IMR-90 (cell line): ENCODE data around the gene ACTA1. TPM values are rescaled to one million over a fixed set of nuclear protein-coding genes. Genes with fewer than 3 reads are reported as not detected.

Experiments used
- ATAC-seq: fragments of 200-7000 bp; cut with Tn5 transposase; 2 replicates; pipeline ENCODE4 v1.9.1; 2020; ENCODE audit warnings: low read depth, mild to moderate bottlenecking, moderate library complexity
- BruUV-seq: library from RNA; stranded (reverse); fragments of 400-500 nt; replicated peaks from 2 replicates; lab custom pipeline; 2021; lab: Mats Ljungman, UMichigan
- CTCF ChIA-PET: fragments of 300-600 bp; formaldehyde crosslinking; extraction: SDS; loops from one replicate; lab custom pipeline; 2021; ENCODE audit warnings: antibody characterized with exemption; lab: Yijun Ruan, JAX
- POLR2A ChIA-PET: fragments of 300-600 bp; sonication (Branson Sonifier 250); formaldehyde crosslinking; loops from one replicate; lab custom pipeline; 2022; ENCODE audit warnings: antibody characterized with exemption; ENCODE audit not compliant: unreplicated experiment; lab: Charles Lee
- DNase-seq: peaks from one replicate; pipeline ENCODE4 v3.0.0; 2013
- H2AFZ ChIP-seq: replicated peaks from 2 replicates; pipeline ENCODE3; 2013; ENCODE audit warnings: low read length, mild to moderate bottlenecking; ENCODE audit not compliant: poor library complexity
- H2AK5ac ChIP-seq: 2 replicates; pipeline ENCODE4 v1.6.1; 2013; ENCODE audit warnings: low read depth, low read length, inconsistent platforms
- H2AK9ac ChIP-seq: replicated peaks from 2 replicates; pipeline ENCODE3; 2013; ENCODE audit warnings: mild to moderate bottlenecking, low read depth, low read length, moderate library complexity; ENCODE audit not compliant: poor library complexity
- H2BK120ac ChIP-seq: 2 replicates; pipeline ENCODE4 v1.6.1; 2013; ENCODE audit warnings: low read depth, low read length, inconsistent platforms
- H2BK15ac ChIP-seq: 3 replicates; pipeline ENCODE4 v1.6.1; 2013; ENCODE audit warnings: low read depth, low read length, inconsistent platforms
- H2BK20ac ChIP-seq: 2 replicates; pipeline ENCODE4 v1.6.1; 2013; ENCODE audit warnings: low read depth, mild to moderate bottlenecking, inconsistent platforms, low read length, moderate library complexity
- H2BK5ac ChIP-seq: 2 replicates; pipeline ENCODE4 v1.6.1; 2013; ENCODE audit warnings: mild to moderate bottlenecking, low read depth, low read length, inconsistent platforms; ENCODE audit not compliant: poor library complexity, severe bottlenecking
- H3K14ac ChIP-seq: replicated peaks from 2 replicates; pipeline ENCODE4 v1.6.1; 2013; ENCODE audit warnings: low read depth, low read length, inconsistent platforms
- H3K18ac ChIP-seq: 2 replicates; pipeline ENCODE4 v1.6.1; 2013; ENCODE audit warnings: low read depth, low read length, control low read depth
- H3K23ac ChIP-seq: 2 replicates; pipeline ENCODE4 v1.6.1; 2013; ENCODE audit warnings: low read depth, low read length, inconsistent platforms
- H3K27ac ChIP-seq: 2 replicates; pipeline ENCODE4 v1.5.1; 2013; ENCODE audit warnings: mild to moderate bottlenecking, control low read depth, low read length; ENCODE audit not compliant: insufficient read depth
- H3K27me3 ChIP-seq: 2 replicates; pipeline ENCODE4 v1.6.1; 2013; ENCODE audit warnings: low read length; ENCODE audit not compliant: control insufficient read depth, insufficient read depth
- H3K36me3 ChIP-seq: 2 replicates; pipeline ENCODE4 v1.6.1; 2013; ENCODE audit warnings: low read length, mixed read lengths; ENCODE audit not compliant: control insufficient read depth, insufficient read depth
- H3K4ac ChIP-seq: 2 replicates; pipeline ENCODE4 v1.6.1; 2013; ENCODE audit warnings: low read depth, low read length, inconsistent platforms
- H3K4me1 ChIP-seq: 2 replicates; pipeline ENCODE4 v1.6.1; 2013; ENCODE audit warnings: low read length, mixed read lengths; ENCODE audit not compliant: control insufficient read depth, insufficient read depth
- H3K4me2 ChIP-seq: 2 replicates; pipeline ENCODE4 v1.6.1; 2013; ENCODE audit warnings: low read depth, mild to moderate bottlenecking, control low read depth, low read length, moderate library complexity
- H3K4me3 ChIP-seq: 2 replicates; pipeline ENCODE4 v1.5.1; 2013; ENCODE audit warnings: low read depth, mild to moderate bottlenecking, control low read depth, low read length, moderate library complexity; ENCODE audit not compliant: insufficient read depth
- H3K56ac ChIP-seq: 2 replicates; pipeline ENCODE4 v1.6.1; 2013; ENCODE audit warnings: low read length, inconsistent platforms; ENCODE audit not compliant: insufficient read depth; ENCODE audit errors: extremely low read depth
- H3K79me1 ChIP-seq, 2 experiments: 2 replicates each; pipeline ENCODE4 v1.6.1; 2013; ENCODE audit warnings: low read length in 2 of 2, inconsistent platforms in 1 of 2, low read depth in 1 of 2
- H3K9ac ChIP-seq: 2 replicates; pipeline ENCODE4 v1.6.1; 2013; ENCODE audit warnings: low read depth, low read length, control low read depth
- H3K9me1 ChIP-seq: 2 replicates; pipeline ENCODE4 v1.6.1; 2013; ENCODE audit warnings: low read length, inconsistent platforms; ENCODE audit not compliant: insufficient read depth
- H3K9me3 ChIP-seq: 2 replicates; pipeline ENCODE4 v1.6.1; 2013; ENCODE audit warnings: low read length; ENCODE audit not compliant: control insufficient read depth, insufficient read depth
- H4K20me1 ChIP-seq: 2 replicates; pipeline ENCODE4 v1.6.1; 2013; ENCODE audit warnings: low read length, inconsistent platforms; ENCODE audit not compliant: insufficient read depth
- H4K5ac ChIP-seq: 2 replicates; pipeline ENCODE4 v1.6.1; 2013; ENCODE audit warnings: mild to moderate bottlenecking, low read depth, low read length, control low read depth
- H4K8ac ChIP-seq, 2 experiments: 2 replicates each; pipeline ENCODE4 v1.6.1; 2013; ENCODE audit warnings: low read depth in 2 of 2, low read length in 2 of 2, control low read depth in 1 of 2, inconsistent platforms in 1 of 2
- H4K91ac ChIP-seq: 2 replicates; pipeline ENCODE4 v1.6.1; 2013; ENCODE audit warnings: low read depth, low read length, inconsistent platforms; ENCODE audit not compliant: insufficient read depth
- BHLHE40 ChIP-seq: fragments of 150-350 bp; IDR thresholded peaks from 2 replicates; pipeline ENCODE4 v1.6.1; 2016; ENCODE audit warnings: mild to moderate bottlenecking, low read depth, low read length
- CEBPB ChIP-seq: IDR thresholded peaks from 2 replicates; pipeline ENCODE4 v1.6.1; 2012; ENCODE audit warnings: low read depth, low read length, improper control_type of control experiment
- CHD1 ChIP-seq: IDR thresholded peaks from 2 replicates; pipeline ENCODE4 v1.6.1; 2012; ENCODE audit warnings: low read depth, low read length, improper control_type of control experiment
- MAFK ChIP-seq: IDR thresholded peaks from 2 replicates; pipeline ENCODE4 v1.6.1; 2012; ENCODE audit warnings: low read depth, low read length, improper control_type of control experiment
- MAZ ChIP-seq: IDR thresholded peaks from 2 replicates; pipeline ENCODE4 v1.6.1; 2012; ENCODE audit warnings: low read depth, mild to moderate bottlenecking, low read length, improper control_type of control experiment, moderate library complexity, borderline replicate concordance
- MXI1 ChIP-seq: IDR thresholded peaks from 2 replicates; pipeline ENCODE4 v1.6.1; 2012; ENCODE audit warnings: low read depth, mild to moderate bottlenecking, low read length, moderate library complexity, borderline replicate concordance
- NFE2L2 ChIP-seq: fragments of 150-350 bp; IDR thresholded peaks from 2 replicates; pipeline ENCODE4 v1.6.1; 2016; ENCODE audit warnings: low read depth, mild to moderate bottlenecking, low read length
- POLR2A ChIP-seq: IDR thresholded peaks from 2 replicates; pipeline ENCODE4 v1.6.1; 2012; ENCODE audit warnings: mild to moderate bottlenecking, low read depth, low read length
- RAD21 ChIP-seq: IDR thresholded peaks from 2 replicates; pipeline ENCODE4 v1.6.1; 2012; ENCODE audit warnings: low read length, improper control_type of control experiment
- RCOR1 ChIP-seq: IDR thresholded peaks from 2 replicates; pipeline ENCODE4 v1.6.1; 2012; ENCODE audit warnings: mild to moderate bottlenecking, low read length, improper control_type of control experiment; ENCODE audit not compliant: insufficient replicate concordance
- RFX5 ChIP-seq: IDR thresholded peaks from 2 replicates; pipeline ENCODE4 v1.8.0; 2012; ENCODE audit warnings: low read depth, mild to moderate bottlenecking, low read length, moderate library complexity
- SMC3 ChIP-seq: fragments of 150-350 bp; IDR thresholded peaks from 2 replicates; pipeline ENCODE4 v1.6.1; 2016; ENCODE audit warnings: low read depth, mild to moderate bottlenecking, antibody characterized with exemption, low read length, moderate library complexity
- WGBS, 2 experiments: methylation state at CpG; one replicate each; pipeline versions ENCODE4 v1.1.5 to v1.1.7; 2013; ENCODE audit warnings: missing lambda C conversion rate in 2 of 2; ENCODE audit not compliant: insufficient read length in 1 of 2; ENCODE audit errors: extremely low coverage in 2 of 2; 5-methylcytosine and 5-hydroxymethylcytosine counted together
- dilution Hi-C: fragments of 300-500 bp; cut with HindIII; formaldehyde crosslinking; loops from one replicate; pipeline ENCODE4 v1.14.3; 2018; ENCODE audit warnings: low sequenced_read_pairs; ENCODE audit not compliant: unreplicated experiment
- in situ Hi-C: fragments of 300-500 bp; cut with MboI; formaldehyde crosslinking; loops from 3 replicates; pipeline ENCODE4 v1.14.3; 2019; ENCODE audit warnings: low sequenced_read_pairs, inconsistent platforms, mixed read lengths
- intact Hi-C: fragments of 100-400 bp; cut with micrococcal nuclease; formaldehyde crosslinking; loops from 2 replicates; pipeline ENCODE4 v1.10.0; 2022
- polyA plus RNA-seq, 3 experiments: library from polyadenylated mRNA; depleted of rRNA; stranded (reverse); fragments of >200 nt; gene quantifications; 2 replicates each; pipeline ENCODE4 v1.2.3, GENCODE V29; 2012; ENCODE audit warnings: low replicate concordance in 1 of 3
- total RNA-seq: library from RNA; depleted of rRNA; stranded (reverse); fragments of >200 nt; gene quantifications from 2 replicates; pipeline ENCODE4 v1.2.3, GENCODE V29; 2012
- TF ChIP-seq, protein P1 (sequence below): conservative IDR thresholded peaks from 2 replicates; pipeline ENCODE4 v1.5.1; 2012; ENCODE audit warnings: mild to moderate bottlenecking, low read depth, low read length, improper control_type of control experiment
- TF ChIP-seq, protein P2 (sequence below): fragments of 150-350 bp; IDR thresholded peaks from 2 replicates; pipeline ENCODE4 v1.6.1; 2017; ENCODE audit warnings: mild to moderate bottlenecking, antibody characterized with exemption, low read length, low read depth

The ACTA1 gene
- total and polyA plus RNA-seq, 2 of the 4 experiments (the other 2 are of a cell fraction): not detected

DNA sequence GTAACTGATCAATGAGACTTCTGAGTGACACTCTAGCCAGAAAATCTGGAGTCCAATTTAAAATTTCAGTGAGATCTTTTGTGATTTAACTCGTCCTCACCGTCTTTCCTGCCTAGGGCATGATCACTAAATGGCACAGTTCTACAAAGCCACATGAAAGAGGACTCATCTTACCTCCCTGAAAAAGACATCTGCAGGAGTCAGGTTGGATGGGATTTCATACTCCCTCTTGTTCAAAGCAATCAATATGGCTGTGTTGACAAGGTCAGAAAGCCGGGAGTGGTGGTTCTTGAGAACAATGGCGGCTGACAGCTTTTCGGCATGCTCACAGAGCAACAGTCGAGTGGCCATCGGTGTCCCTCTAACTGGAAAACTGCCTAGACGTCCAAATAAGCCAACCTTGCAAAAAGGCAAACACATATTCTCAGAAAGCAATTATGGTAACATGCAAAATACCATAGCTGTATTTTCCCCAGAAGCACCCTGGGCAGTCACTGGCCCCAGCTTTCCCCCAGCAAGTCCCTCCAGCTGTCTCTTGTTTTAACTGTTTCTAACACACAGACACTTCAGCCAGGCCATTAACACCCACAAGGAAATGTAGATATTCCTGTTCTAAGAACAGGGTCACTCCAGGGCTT, 36.6 kb upstream of the ACTA1 start:
- ChIA-PET POLR2A (no interaction called here), CTCF (no interaction called here)
- intact Hi-C loops (no loop called here), in situ Hi-C loops (no loop called here), dilution Hi-C loops (no loop called here)
- Histone ChIP-seq H3K27me3 (no peaks in the 10 kb centered on the region), H3K4me1 (no peaks in the 10 kb centered on the region), H3K9me3 (no peaks in the 10 kb centered on the region), H3K9me1 (no peaks in the 10 kb centered on the region), H2BK15ac (no peak overlapping the region), H3K18ac (no peak overlapping the region), H3K14ac (no peak overlapping the region), H3K4me2 (no peak overlapping the region), H3K27ac (no peak overlapping the region), H4K91ac (no peak overlapping the region), H2BK120ac (no peak overlapping the region), H3K56ac (no peak overlapping the region), H3K36me3 (peaks cover 37% of the 10 kb centered on the region), H2BK5ac (no peak overlapping the region), H2AFZ (no peak overlapping the region), H3K79me1 (no peaks in the 10 kb centered on the region), H3K9ac (no peak overlapping the region), H3K4ac (no peak overlapping the region), H4K8ac (no peak overlapping the region), H2AK5ac (no peak overlapping the region), H2AK9ac (no peak overlapping the region), H4K5ac (no peak overlapping the region), H3K23ac (no peak overlapping the region), H3K4me3 (no peak overlapping the region), H2BK20ac (no peak overlapping the region), H4K20me1 (no peaks in the 10 kb centered on the region)
- BruUV-seq: no TSS peak
- no CpG with 5 or more reads among the region's 8 CpGs for WGBS, 2 experiments
- DNase-seq (no peak), ATAC-seq (no peak)
- TF ChIP-seq NFE2L2: no peak
- no peak for TF ChIP-seq SMC3
- no peak for TF ChIP-seq RCOR1
- TF ChIP-seq POLR2A: no peak
- TF ChIP-seq MAZ: no peak
- no peak for TF ChIP-seq RAD21
- TF ChIP-seq, protein P1, sequence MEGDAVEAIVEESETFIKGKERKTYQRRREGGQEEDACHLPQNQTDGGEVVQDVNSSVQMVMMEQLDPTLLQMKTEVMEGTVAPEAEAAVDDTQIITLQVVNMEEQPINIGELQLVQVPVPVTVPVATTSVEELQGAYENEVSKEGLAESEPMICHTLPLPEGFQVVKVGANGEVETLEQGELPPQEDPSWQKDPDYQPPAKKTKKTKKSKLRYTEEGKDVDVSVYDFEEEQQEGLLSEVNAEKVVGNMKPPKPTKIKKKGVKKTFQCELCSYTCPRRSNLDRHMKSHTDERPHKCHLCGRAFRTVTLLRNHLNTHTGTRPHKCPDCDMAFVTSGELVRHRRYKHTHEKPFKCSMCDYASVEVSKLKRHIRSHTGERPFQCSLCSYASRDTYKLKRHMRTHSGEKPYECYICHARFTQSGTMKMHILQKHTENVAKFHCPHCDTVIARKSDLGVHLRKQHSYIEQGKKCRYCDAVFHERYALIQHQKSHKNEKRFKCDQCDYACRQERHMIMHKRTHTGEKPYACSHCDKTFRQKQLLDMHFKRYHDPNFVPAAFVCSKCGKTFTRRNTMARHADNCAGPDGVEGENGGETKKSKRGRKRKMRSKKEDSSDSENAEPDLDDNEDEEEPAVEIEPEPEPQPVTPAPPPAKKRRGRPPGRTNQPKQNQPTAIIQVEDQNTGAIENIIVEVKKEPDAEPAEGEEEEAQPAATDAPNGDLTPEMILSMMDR: no peak
- TF ChIP-seq, protein P2, sequence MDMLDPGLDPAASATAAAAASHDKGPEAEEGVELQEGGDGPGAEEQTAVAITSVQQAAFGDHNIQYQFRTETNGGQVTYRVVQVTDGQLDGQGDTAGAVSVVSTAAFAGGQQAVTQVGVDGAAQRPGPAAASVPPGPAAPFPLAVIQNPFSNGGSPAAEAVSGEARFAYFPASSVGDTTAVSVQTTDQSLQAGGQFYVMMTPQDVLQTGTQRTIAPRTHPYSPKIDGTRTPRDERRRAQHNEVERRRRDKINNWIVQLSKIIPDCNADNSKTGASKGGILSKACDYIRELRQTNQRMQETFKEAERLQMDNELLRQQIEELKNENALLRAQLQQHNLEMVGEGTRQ: no peak
- no peak for TF ChIP-seq BHLHE40
- no peak for TF ChIP-seq RFX5
- TF ChIP-seq MXI1: no peak
- TF ChIP-seq CHD1: no peak
- TF ChIP-seq CEBPB: no peak
- no peak for TF ChIP-seq MAFK
